ENCODE results near the gene CTAGE1.

DNA sequence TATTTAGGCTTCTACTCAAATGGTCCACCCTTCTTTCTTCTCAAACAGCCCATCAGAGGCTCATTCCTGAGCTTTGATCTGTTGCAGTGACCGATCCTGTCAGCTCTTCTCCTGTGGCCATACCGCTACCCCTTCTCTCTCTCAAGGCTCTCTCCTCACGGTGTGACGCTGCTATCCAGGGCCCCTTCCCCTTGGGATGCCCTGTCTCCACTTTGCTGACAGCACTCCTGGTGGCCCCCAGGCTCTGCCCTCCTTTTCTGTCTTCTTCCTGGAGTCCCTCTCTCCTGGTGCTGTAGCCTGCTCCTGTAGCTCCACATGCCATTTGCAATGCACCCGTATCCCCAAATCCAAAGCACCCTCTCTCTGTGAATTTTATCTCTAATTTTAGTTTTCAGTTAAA, 45.4 kb upstream of the CTAGE1 start:
- TF ChIP-seq, protein P1, sequence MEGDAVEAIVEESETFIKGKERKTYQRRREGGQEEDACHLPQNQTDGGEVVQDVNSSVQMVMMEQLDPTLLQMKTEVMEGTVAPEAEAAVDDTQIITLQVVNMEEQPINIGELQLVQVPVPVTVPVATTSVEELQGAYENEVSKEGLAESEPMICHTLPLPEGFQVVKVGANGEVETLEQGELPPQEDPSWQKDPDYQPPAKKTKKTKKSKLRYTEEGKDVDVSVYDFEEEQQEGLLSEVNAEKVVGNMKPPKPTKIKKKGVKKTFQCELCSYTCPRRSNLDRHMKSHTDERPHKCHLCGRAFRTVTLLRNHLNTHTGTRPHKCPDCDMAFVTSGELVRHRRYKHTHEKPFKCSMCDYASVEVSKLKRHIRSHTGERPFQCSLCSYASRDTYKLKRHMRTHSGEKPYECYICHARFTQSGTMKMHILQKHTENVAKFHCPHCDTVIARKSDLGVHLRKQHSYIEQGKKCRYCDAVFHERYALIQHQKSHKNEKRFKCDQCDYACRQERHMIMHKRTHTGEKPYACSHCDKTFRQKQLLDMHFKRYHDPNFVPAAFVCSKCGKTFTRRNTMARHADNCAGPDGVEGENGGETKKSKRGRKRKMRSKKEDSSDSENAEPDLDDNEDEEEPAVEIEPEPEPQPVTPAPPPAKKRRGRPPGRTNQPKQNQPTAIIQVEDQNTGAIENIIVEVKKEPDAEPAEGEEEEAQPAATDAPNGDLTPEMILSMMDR (IDR thresholded peaks at IDR 0.05), result no peak
- TF ChIP-seq POLR2A (IDR thresholded peaks at IDR 0.05), result no peak
